HCT116 (cell line): Measurements from ENCODE around the gene KLF3. TPM values are rescaled to one million over a fixed set of nuclear protein-coding genes. Genes with fewer than 3 reads are reported as not detected.

Source experiments
- ATAC-seq: fragments of 200-7000 bp; cut with Tn5 transposase; 2 replicates; pipeline ENCODE4 v1.9.1; 2020; ENCODE audit warnings: mild to moderate bottlenecking, moderate library complexity
- BruUV-seq: library from RNA; stranded (reverse); fragments of 400-500 nt; replicated peaks from 2 replicates; lab custom pipeline; 2021; lab: Mats Ljungman, UMichigan
- CTCF ChIA-PET: fragments of 300-600 bp; sonication (Branson Sonifier 250); formaldehyde crosslinking; loops from one replicate; lab custom pipeline; 2021; ENCODE audit warnings: antibody characterized with exemption; lab: Charles Lee
- POLR2A ChIA-PET: fragments of 300-600, 350-600 bp; sonication (Branson Sonifier 250); formaldehyde crosslinking; loops from one replicate; lab custom pipeline; 2021; ENCODE audit warnings: antibody characterized with exemption; lab: Charles Lee
- RAD21 ChIA-PET, 2 experiments: fragments of 300-600 bp; sonication (Branson Sonifier 250); formaldehyde crosslinking; loops; one replicate each; lab custom pipeline; 2023; ENCODE audit warnings: low total read pairs in 2 of 2; ENCODE audit not compliant: uncharacterized antibody in 2 of 2, unreplicated experiment in 2 of 2, low non-redundant PET in 1 of 2; lab: Charles Lee
- DNase-seq: peaks from one replicate; pipeline ENCODE4 v3.0.0-alpha.2; 2010; ENCODE audit warnings: low read depth, low spot score
- H2AFZ ChIP-seq: fragments of 200-600 bp; shearing (Covaris generic), sonication (generic); 2 replicates; pipeline ENCODE4 v1.6.1; 2017; ENCODE audit warnings: low read depth, mixed run types, mixed read lengths, antibody characterized with exemption, low read length; ENCODE audit not compliant: poor library complexity, severe bottlenecking
- H3K27ac ChIP-seq: 2 replicates; pipeline ENCODE4 v1.5.1; 2012; ENCODE audit warnings: low read depth, low read length
- H3K27me3 ChIP-seq: fragments of 200-600 bp; sonication (generic); 2 replicates; pipeline ENCODE4 v1.6.1; 2016; ENCODE audit warnings: mixed run types, low read length, mixed read lengths; ENCODE audit not compliant: insufficient read depth
- H3K36me3 ChIP-seq, 2 experiments: fragments of 200-500 bp in 1 of 2; fragments of 200-600 bp in 1 of 2; sonication (Bioruptor generic) in 1 of 2; sonication (generic) in 1 of 2; 2 replicates each; pipeline versions ENCODE4 v1.5.1 to v1.6.1; 2014 to 2016; ENCODE audit warnings: low read length in 2 of 2, inconsistent platforms in 1 of 2, mixed read lengths in 1 of 2, mixed run types in 1 of 2; ENCODE audit not compliant: insufficient read depth in 2 of 2, control insufficient read depth in 1 of 2
- H3K4me1 ChIP-seq, 2 experiments: fragments of 200-600 bp in 1 of 2; sonication (generic) in 1 of 2; 2 replicates each; pipeline versions ENCODE4 v1.5.1 to v1.6.1; 2012 to 2017; ENCODE audit warnings: low read length in 2 of 2, inconsistent platforms in 1 of 2, mild to moderate bottlenecking in 1 of 2, mixed read lengths in 1 of 2, mixed run types in 1 of 2, moderate library complexity in 1 of 2; ENCODE audit not compliant: insufficient read depth in 2 of 2, control insufficient read depth in 1 of 2
- H3K4me2 ChIP-seq: fragments of 200-600 bp; sonication (generic); 2 replicates; pipeline ENCODE4 v1.6.1; 2017; ENCODE audit warnings: mixed run types, low read length, mixed read lengths
- H3K4me3 ChIP-seq, 2 experiments: fragments of 200-600 bp in 1 of 2; sonication (generic) in 1 of 2; replicated peaks in 1 of 2; 2 replicates each; pipeline ENCODE4 v1.5.1; 2011 to 2016; ENCODE audit warnings: low read length in 2 of 2, control low read depth in 1 of 2, low read depth in 1 of 2, mild to moderate bottlenecking in 1 of 2, mixed read lengths in 1 of 2, mixed run types in 1 of 2
- H3K79me2 ChIP-seq: fragments of 200-600 bp; sonication (generic); 2 replicates; pipeline ENCODE4 v1.6.1; 2017; ENCODE audit warnings: mild to moderate bottlenecking, mixed run types, low read length, moderate library complexity, mixed read lengths; ENCODE audit not compliant: insufficient read depth
- H3K9ac ChIP-seq: fragments of 200-600 bp; sonication (generic); 2 replicates; pipeline ENCODE4 v1.6.1; 2016; ENCODE audit warnings: low read length, mixed read lengths
- H3K9me2 ChIP-seq: fragments of 200-600 bp; sonication (generic), shearing (Covaris generic); 2 replicates; pipeline ENCODE4 v1.6.1; 2017; ENCODE audit warnings: mixed run types, mild to moderate bottlenecking, moderate library complexity; ENCODE audit not compliant: insufficient read depth
- H3K9me3 ChIP-seq, 2 experiments: fragments of 200-500 bp in 1 of 2; fragments of 200-600 bp in 1 of 2; sonication (Bioruptor generic) in 1 of 2; sonication (generic) in 1 of 2; 2 replicates each; pipeline ENCODE4 v1.6.1; 2014 to 2017; ENCODE audit warnings: low read length in 2 of 2, mixed read lengths in 2 of 2, inconsistent platforms in 1 of 2, low read depth in 1 of 2, mild to moderate bottlenecking in 1 of 2, mixed run types in 1 of 2, moderate library complexity in 1 of 2; ENCODE audit not compliant: control insufficient read depth in 1 of 2, insufficient read depth in 1 of 2
- H4K20me1 ChIP-seq: fragments of 200-600 bp; sonication (generic), shearing (Covaris generic); 2 replicates; pipeline ENCODE4 v1.6.1; 2017; ENCODE audit warnings: mixed run types, mild to moderate bottlenecking, moderate library complexity; ENCODE audit not compliant: insufficient read depth
- CEBPB ChIP-seq: IDR thresholded peaks from 2 replicates; pipeline ENCODE4 v1.6.1; 2012; ENCODE audit warnings: low read depth
- ELF1 ChIP-seq: IDR thresholded peaks from 2 replicates; pipeline ENCODE4 v1.6.1; 2012; ENCODE audit warnings: low read depth, borderline replicate concordance
- EZH2 ChIP-seq: fragments of 200-600 bp; sonication (generic); IDR thresholded peaks from 2 replicates; pipeline ENCODE4 v1.6.1; 2017; ENCODE audit warnings: antibody characterized with exemption, mixed run types
- EZH2phosphoT487 ChIP-seq: fragments of 200-600 bp; IDR thresholded peaks from 2 replicates; pipeline ENCODE4 v1.6.1; 2018; ENCODE audit warnings: antibody characterized with exemption, borderline replicate concordance
- MAX ChIP-seq: IDR thresholded peaks from 2 replicates; pipeline ENCODE4 v1.6.1; 2012
- POLR2A ChIP-seq: IDR thresholded peaks from 2 replicates; pipeline ENCODE4 v1.7.0; 2011; ENCODE audit warnings: borderline replicate concordance; ENCODE audit not compliant: insufficient read depth, insufficient read length; ENCODE audit errors: extremely low read depth
- POLR2AphosphoS5 ChIP-seq: IDR thresholded peaks from 2 replicates; pipeline ENCODE4 v1.6.1; 2011; ENCODE audit warnings: mild to moderate bottlenecking, low read depth, low read length, moderate library complexity
- RAD21 ChIP-seq: IDR thresholded peaks from 2 replicates; pipeline ENCODE4 v1.6.1; 2012; ENCODE audit warnings: low read depth, mild to moderate bottlenecking
- REST ChIP-seq: IDR thresholded peaks from 2 replicates; pipeline ENCODE4 v1.6.1; 2012; ENCODE audit warnings: low read depth
- SIN3A ChIP-seq: IDR thresholded peaks from 2 replicates; pipeline ENCODE4 v1.6.1; 2012; ENCODE audit warnings: low read depth
- SP1 ChIP-seq: IDR thresholded peaks from 2 replicates; pipeline ENCODE4 v1.6.1; 2012; ENCODE audit warnings: low read depth
- TCF7L2 ChIP-seq: IDR thresholded peaks from 2 replicates; pipeline ENCODE4 v1.7.0; 2011; ENCODE audit warnings: borderline replicate concordance, inconsistent platforms; ENCODE audit not compliant: insufficient read depth, insufficient read length; ENCODE audit errors: extremely low read depth
- YY1 ChIP-seq: IDR thresholded peaks from 2 replicates; pipeline ENCODE4 v1.6.1; 2011; ENCODE audit warnings: low read length, low read depth, moderate library complexity, mild to moderate bottlenecking; ENCODE audit not compliant: insufficient replicate concordance; ENCODE audit errors: extremely low read depth
- ZBTB33 ChIP-seq: IDR thresholded peaks from 2 replicates; pipeline ENCODE4 v1.6.1; 2011; ENCODE audit warnings: mild to moderate bottlenecking, low read length, moderate library complexity; ENCODE audit not compliant: insufficient replicate concordance; ENCODE audit errors: extremely low read depth
- ZFX ChIP-seq: fragments of 450-650 bp; IDR thresholded peaks from 2 replicates; pipeline ENCODE4 v1.6.1; 2017
- intact Hi-C: fragments of 100-400 bp; cut with micrococcal nuclease; formaldehyde crosslinking; loops from 2 replicates; pipeline ENCODE4 v1.10.0; 2022
- total RNA-seq: library from RNA; stranded (reverse); gene quantifications from one replicate; pipeline ENCODE4 v1.2.1, GENCODE V29; 2021; ENCODE audit not compliant: unreplicated experiment

KLF3 gene
- total RNA-seq, 1 experiment from 2014 or later, result 44.2 TPM

- RAD21 ChIA-PET, result no interaction called here
- intact Hi-C loops, result no loop called here
- TF ChIP-seq YY1 (no peak), SIN3A (no peak), POLR2AphosphoS5 (no peak), ZBTB33 (no peak), MAX (no peak), EZH2phosphoT487 (no peak), ZFX (no peak), CEBPB (no peak), ELF1 (no peak), SP1 (no peak), RAD21 (no peak), TCF7L2 (no peak), REST (no peak), POLR2A (no peak), EZH2 (no peak)
- TF ChIP-seq, all 23 proteins: peak for 0
- no peaks in the 10 kb centered on the region for H3K9me2 ChIP-seq
- peaks cover 16% of the 10 kb centered on the region for H3K79me2 ChIP-seq
- H3K4me2 ChIP-seq, result no peak overlapping the region
- no peak overlapping the region for H3K4me3 ChIP-seq
- no peak for DNase-seq
- peaks cover 4 to 13% of the 10 kb centered on the region in 2 experiments; a peak in 3 of 4 replicates for H3K4me1 ChIP-seq
- H3K27ac ChIP-seq, result no peak overlapping the region
- CTCF ChIA-PET, result no interaction called here
- H4K20me1 ChIP-seq, result no peaks in the 10 kb centered on the region
- BruUV-seq, result no TSS peak
- POLR2A ChIA-PET, result no interaction called here
- no peaks in the 10 kb centered on the region for H3K36me3 ChIP-seq
- H2AFZ ChIP-seq, result no peak overlapping the region
- no peak overlapping the region for H3K9ac ChIP-seq
- H3K9me3 ChIP-seq, result no peaks in the 10 kb centered on the region
- no peak for ATAC-seq
- H3K27me3 ChIP-seq, result no peaks in the 10 kb centered on the region
Observed at GRCh38 chr4:38660838-38661237, 3.2 kb upstream of the KLF3 start.
